Erythroblast (primary cell): Measurements from ENCODE around the gene KCNJ2.

Experiments
- GATA1 ChIP-seq: IDR thresholded peaks from 2 replicates; pipeline ENCODE4 v1.6.1; 2011; ENCODE audit warnings: low read depth, mild to moderate bottlenecking, control low read depth, low read length, moderate library complexity
- POLR2A ChIP-seq: IDR thresholded peaks from 2 replicates; pipeline ENCODE4 v1.6.1; 2011; ENCODE audit warnings: mild to moderate bottlenecking, low read length

GRCh38 chr17:70181376-70181775 lies 12.0 kb downstream of the KCNJ2 start:
- TF ChIP-seq POLR2A (no peak), GATA1 (no peak)
